IPS DF 4.7 (cell line): ENCODE data around the gene MESD.

ENCODE experiments used
- DNase-seq: peaks from one replicate; pipeline ENCODE4 v3.0.0-alpha.2; 2013; ENCODE audit warnings: low spot score; ENCODE audit errors: extremely low read depth

MESD gene

GRCh38 chr15:81015621-81016488 is 26.2 kb upstream of the MESD start:
- DNase-seq, result no peak

GRCh38 chr15:81014446-81015093 is 25.0 kb upstream of the MESD start:
- no peak for DNase-seq

DNA sequence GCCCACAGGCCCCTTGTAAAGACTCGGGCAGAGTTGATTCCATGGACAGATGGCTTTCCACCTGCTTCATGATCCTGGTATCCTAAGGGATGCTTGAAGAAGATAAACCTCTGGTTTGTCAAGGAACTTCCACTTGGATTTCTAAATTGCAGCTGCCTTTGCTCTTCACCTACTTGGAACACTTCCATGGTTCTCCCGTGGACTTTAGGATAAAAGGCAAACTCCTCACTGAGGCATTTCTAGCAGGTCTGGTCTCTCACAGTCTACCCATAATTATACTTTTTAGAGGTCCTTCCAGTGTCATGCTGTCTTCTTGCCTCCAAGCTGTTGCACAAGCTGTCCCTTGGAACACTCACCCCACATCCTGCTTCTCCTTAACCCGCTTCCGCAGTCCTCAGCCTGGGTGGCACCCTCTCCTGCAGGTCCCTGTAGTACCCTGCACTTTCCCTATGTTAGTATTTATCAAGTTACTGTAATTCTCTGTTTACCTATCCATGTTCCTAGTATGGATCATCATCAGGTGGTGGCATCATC is 23.8 kb upstream of the MESD start:
- DNase-seq, result no peak

DNA sequence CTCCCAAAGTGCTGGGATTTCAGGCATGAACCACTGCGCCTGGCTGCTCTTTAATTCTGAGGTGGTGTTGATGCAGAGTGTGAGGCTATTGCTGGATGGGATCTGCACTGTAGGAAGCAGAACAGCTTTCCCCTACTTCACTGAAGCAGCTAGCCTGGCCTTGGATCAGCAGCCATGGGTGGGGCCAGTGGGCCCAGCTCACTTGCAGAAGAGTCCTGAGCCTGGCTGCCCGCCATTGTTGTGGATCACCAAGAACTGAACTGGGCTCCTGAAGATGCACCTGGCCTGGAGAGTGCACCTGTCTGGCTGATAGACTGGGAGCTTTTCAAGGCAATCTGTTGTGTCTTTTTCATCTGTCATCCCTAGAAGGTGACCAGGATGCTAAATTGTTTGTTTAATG is 23.0 kb upstream of the MESD start:
- no peak for DNase-seq

DNA sequence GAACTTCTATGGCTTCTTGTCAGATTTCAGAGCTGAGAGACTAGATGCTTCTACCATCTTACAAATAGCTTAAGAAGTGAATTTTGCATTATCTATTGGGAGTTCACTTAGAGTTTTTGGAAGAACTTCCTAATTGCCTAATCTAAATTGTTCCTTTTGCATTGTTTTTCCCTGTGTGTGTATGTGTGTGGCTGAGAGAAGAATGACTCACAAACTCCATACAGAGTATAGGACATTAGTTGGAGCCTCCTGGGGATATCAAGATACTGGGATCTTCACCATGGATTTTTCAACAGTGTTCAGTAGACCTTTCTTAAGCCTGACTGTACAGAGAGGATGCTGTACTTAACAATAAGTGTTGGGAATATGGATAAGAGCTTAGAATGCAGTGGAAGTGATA is 22.0 kb upstream of the MESD start:
- no peak for DNase-seq

- DNase-seq, result no peak
These were observed 20.5 kb upstream of the MESD start for GRCh38 chr15:81010086-81010485.

DNA sequence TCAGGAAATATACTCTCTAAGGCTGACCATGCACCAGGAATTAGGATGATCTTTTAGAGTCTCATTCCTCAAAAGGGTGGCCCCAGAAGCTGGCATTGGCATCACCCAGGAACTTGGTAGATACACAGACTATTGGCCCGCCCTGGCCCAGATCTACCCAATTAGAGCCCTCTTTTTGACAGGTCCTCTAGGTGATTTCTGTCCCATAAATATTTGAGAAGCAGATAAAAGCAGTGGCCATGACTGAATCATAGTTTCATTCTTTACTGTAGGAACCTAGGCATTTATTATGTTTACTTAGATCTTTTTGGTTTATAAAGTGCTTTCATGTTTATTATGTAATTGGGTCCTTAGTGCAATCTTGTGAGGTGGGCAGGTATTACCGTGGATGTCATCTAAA is 18.7 kb upstream of the MESD start:
- no peak for DNase-seq

DNA sequence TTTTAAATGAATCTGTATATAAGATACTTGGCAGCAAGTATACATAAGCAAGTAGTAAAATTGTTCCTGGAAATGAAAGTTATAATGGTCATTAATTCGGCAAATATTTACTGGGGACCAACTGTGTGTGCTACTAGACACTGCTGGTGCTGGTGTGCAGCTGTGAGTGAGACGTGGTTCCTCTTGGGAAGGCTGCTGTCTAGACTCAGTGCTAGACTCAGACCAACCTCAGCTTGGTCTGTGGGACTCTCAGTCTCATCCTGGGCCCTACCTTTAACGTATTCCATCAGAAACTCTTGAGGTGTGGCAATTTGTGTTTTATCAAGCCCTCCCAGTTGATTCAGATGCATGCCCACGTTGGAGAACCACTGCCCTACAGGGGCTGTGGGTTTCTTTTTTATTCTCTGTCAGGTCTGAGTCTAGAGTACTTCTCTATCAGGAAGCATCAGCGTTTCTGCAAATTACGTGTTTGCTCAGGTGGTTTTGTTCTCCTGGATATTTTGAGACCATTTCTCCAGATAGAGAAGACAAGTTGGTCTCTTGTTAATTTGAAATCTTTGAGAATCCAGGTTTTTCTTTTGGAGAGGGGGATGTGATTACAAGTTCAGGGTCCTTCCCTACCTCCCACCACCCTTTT is 17.9 kb upstream of the MESD start:
- DNase-seq, result no peak

DNA sequence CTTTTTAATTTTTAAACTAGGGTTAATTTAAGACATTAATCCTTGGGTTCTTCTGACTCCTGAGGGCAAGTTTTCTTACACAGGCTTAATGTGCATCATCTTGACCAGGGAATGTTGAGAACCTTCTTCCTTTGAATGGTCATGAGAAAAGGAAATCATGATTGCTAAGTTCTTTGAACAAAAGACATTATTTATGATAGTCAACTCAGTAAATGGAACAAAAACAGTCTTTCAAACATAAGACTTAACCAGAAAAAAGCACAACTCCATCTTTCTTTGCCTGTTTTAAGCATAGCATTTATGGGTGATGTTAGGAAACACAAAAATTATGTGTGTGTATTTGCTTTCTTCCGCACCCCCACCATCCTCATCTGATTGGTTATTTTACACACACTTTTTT is 16.5 kb upstream of the MESD start:
- no peak for DNase-seq

- DNase-seq, result no peak
These were observed 13.4 kb upstream of the MESD start for GRCh38 chr15:81003097-81003350.

- DNase-seq, result no peak
These were observed 12.9 kb upstream of the MESD start for GRCh38 chr15:81002331-81003096.

GRCh38 chr15:81002009-81002330 is 12.4 kb upstream of the MESD start:
- no peak for DNase-seq

- DNase-seq, result no peak
These were observed 11.8 kb upstream of the MESD start for GRCh38 chr15:81001152-81002008.

- DNase-seq, result no peak
These were observed 11.1 kb upstream of the MESD start, which contains the start of gene TLNRD1 for GRCh38 chr15:81000624-81001151. Gene TLNRD1, plus strand, starts transcription at chr15:81000923. Its CDS starts 1,349 bp downstream, at chr15:81002272.

DNA sequence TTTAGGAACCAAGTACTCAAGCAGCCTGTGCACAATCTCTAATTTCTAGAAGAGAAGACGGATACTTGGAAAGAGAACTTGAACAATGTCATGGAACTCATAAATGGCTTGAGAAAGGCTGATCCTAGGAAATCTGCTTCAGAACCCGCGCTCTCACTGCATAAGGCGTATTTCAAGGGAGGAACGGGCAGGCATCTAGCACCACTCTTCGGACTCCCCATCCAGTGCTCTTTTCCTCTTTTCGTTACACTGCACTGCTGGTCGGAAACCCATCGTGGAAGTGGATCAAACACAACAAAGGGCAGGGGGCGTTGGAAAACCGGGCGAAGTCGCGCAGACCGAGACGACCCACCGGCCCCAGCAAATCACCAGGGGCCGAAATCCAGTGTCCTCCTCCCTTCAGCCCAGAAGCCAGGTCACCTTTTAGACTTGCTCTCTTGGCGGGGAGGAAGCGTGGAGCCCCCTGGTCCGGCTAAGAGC is 10.6 kb upstream of the MESD start:
- no peak for DNase-seq

DNA sequence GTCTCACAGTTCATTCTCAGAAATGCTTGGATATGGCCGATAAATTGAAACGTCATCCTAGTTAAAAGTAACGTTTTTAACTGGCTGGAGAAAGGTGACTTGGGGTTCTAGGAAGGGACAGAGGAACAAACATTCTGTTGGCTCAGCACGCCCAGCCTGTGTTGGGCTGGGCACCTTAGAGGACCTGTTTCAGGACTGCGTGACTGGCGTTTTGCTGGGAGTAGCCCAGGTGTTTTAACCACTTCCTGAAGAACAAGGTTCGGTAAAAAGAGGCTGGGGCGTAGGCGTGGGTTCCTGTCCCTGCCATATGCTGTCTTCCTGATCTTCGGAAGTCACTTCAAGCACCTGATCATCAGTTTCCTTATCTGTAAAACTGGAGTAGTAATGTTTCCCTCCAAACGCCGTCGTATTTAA is 10.0 kb upstream of the MESD start:
- DNase-seq, result no peak

- DNase-seq, result no peak
These were observed 8.6 kb upstream of the MESD start for GRCh38 chr15:80998251-80998650.

GRCh38 chr15:80997692-80998091 is 8.1 kb upstream of the MESD start:
- no peak for DNase-seq

DNA sequence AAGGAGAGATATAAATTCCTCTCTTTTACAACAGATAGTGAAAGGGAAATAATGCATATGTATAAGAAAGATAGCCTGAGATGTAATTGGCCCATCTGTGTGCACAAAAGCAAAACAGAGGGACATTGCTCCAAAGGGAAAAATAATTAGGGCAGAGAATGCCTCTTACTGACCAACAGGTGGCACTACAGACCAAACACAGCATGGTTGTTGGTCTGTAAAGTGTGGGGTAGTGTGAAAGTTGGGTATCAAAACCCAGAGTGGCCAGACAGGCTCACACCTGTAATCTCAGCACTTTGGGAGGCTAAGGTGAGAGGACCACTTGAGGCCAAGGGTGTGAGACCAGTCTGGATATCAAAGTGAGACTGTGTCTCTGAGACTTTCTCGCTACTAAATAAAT is 6.6 kb upstream of the MESD start:
- no peak for DNase-seq

DNA sequence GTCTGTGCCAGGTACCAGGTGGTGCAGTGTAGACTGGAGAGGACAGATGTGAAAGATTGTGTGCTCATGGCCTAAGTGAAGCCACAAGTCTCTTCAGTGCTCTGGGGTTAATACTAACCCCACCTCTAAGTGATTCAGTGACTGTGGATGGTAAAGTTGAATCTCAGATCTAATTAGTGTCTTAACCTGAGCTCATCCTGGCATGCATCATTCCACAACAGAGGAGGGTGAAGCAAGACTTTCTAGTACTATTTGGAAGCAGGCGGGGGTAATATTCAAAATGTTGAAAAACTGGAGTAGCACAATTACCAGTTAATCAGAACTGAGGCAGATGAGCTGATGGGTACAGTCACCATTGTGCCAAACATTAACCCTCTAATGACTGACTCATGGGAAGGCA is 2.8 kb upstream of the MESD start:
- no peak for DNase-seq
